Body of pancreas (tissue), 4 donors: Measurements from ENCODE around the gene TESPA1. TPM values are rescaled to one million over a fixed set of nuclear protein-coding genes. Genes with fewer than 3 reads are reported as not detected.

Experiments used
- ATAC-seq: fragments of 150-250 bp; one replicate; pipeline ENCODE4 v1.9.1; 2016
- DNase-seq, 4 donors: peaks; one replicate each; pipeline ENCODE4 v3.0.0-alpha.2; 2019
- H3K27ac ChIP-seq, 4 donors: fragments of 200-600 bp; sonication (generic); 1 replicate in 3 of 4; 2 replicates in 1 of 4; pipeline versions ENCODE4 v1.5.1 to v1.6.1; 2016 to 2019; ENCODE audit warnings: mild to moderate bottlenecking in 1 of 4, mixed read lengths in 1 of 4, moderate library complexity in 1 of 4
- H3K27me3 ChIP-seq, 2 donors: fragments of 200-600 bp; sonication (generic); one replicate each; pipeline ENCODE4 v1.6.0; 2016; ENCODE audit warnings: mild to moderate bottlenecking in 1 of 2
- H3K36me3 ChIP-seq, 2 donors: fragments of 200-600 bp; sonication (generic); replicated peaks in 1 of 2; 2 replicates each; pipeline ENCODE4 v1.5.1; 2016; ENCODE audit warnings: low read depth in 2 of 2; ENCODE audit not compliant: insufficient read depth in 1 of 2
- H3K4me1 ChIP-seq: fragments of 200-600 bp; sonication (generic); one replicate; pipeline ENCODE4 v1.6.0; 2016
- H3K4me3 ChIP-seq, 2 donors: fragments of 200-600 bp; sonication (generic); 1 replicate in 1 of 2; 2 replicates in 1 of 2; pipeline ENCODE4 v1.5.1; 2016 to 2019
- H3K9me3 ChIP-seq, 3 donors: fragments of 200-600 bp; sonication (generic); 1 replicate in 2 of 3; 2 replicates in 1 of 3; pipeline ENCODE4 v1.5.1; 2016
- CTCF ChIP-seq, 7 experiments: fragments of 450-650 bp in 4 of 7; fragments of 200-600 bp in 3 of 7; sonication (generic) in 3 of 7; IDR thresholded peaks; one replicate each; pipeline ENCODE4 v1.5.1; 2016 to 2019; ENCODE audit warnings: antibody characterized with exemption in 7 of 7
- POLR2A ChIP-seq, 3 donors: fragments of 450-650 bp; IDR thresholded peaks; one replicate each; pipeline ENCODE4 v1.6.1; 2016; ENCODE audit warnings: antibody characterized with exemption in 3 of 3, mild to moderate bottlenecking in 2 of 3
- WGBS, 2 donors: methylation state at CpG; one replicate each; pipeline ENCODE4 v1.1.5; 2017; 5-methylcytosine and 5-hydroxymethylcytosine counted together
- intact Hi-C: fragments of 100-400 bp; cut with DNase I; formaldehyde crosslinking; loops from one replicate; pipeline ENCODE4 v1.15.1; 2023
- total RNA-seq, 2 donors: library from RNA; depleted of rRNA; stranded (reverse); fragments of >200 nt; gene quantifications; one replicate each; pipeline ENCODE4 v1.1.0, GENCODE V29; 2016

TESPA1 gene
- total RNA-seq, 2 donors from 2014 or later: not detected

- H3K9me3 ChIP-seq: no peaks in the 10 kb centered on the region
These were observed 7.4 kb upstream of the TESPA1 start for GRCh38 chr12:54991991-54992375.

GRCh38 chr12:54991161-54991990 lies 6.8 kb upstream of the TESPA1 start:
- Histone ChIP-seq H3K36me3 (no peaks in the 10 kb centered on the region), H3K9me3 (no peaks in the 10 kb centered on the region), H3K4me3 (no peak overlapping the region), H3K4me1 (no peaks in the 10 kb centered on the region), H3K27ac (no peak overlapping the region), H3K27me3 (no peaks in the 10 kb centered on the region)
- ATAC-seq: no peak
- DNase-seq: no peak
- whole genome bisulfite sequencing, 2 donors: 73 to 81% methylated on average over 9 of the region's 9 CpGs
- no peak for TF ChIP-seq POLR2A (IDR thresholded peaks at IDR 0.05)
- TF ChIP-seq CTCF (IDR thresholded peaks at IDR 0.05): no peak
- intact Hi-C loops: no loop called here

More at GRCh38 chr12:54991991-54992375, 7.4 kb upstream of the TESPA1 start:
- no peak overlapping the region for H3K27ac ChIP-seq
- WGBS, 2 donors: 41 to 54% methylated on average over 5 of the region's 5 CpGs
- no peaks in the 10 kb centered on the region for H3K36me3 ChIP-seq
- no peaks in the 10 kb centered on the region for H3K4me1 ChIP-seq
- no peaks in the 10 kb centered on the region for H3K27me3 ChIP-seq
- DNase-seq (no peak), ATAC-seq (no peak)
- intact Hi-C loops: no loop called here
- TF ChIP-seq CTCF (IDR thresholded peaks at IDR 0.05): no peak
- TF ChIP-seq POLR2A (IDR thresholded peaks at IDR 0.05): no peak
- H3K4me3 ChIP-seq: no peak overlapping the region

- intact Hi-C loops: no loop called here
- DNase-seq (no peak), ATAC-seq (no peak)
- no peaks in the 10 kb centered on the region for H3K9me3 ChIP-seq
- no peak overlapping the region for H3K27ac ChIP-seq
- 24 to 34% methylated on average over 1 of the region's 1 CpG for WGBS, 2 donors
- H3K27me3 ChIP-seq: no peaks in the 10 kb centered on the region
- no peak overlapping the region for H3K4me3 ChIP-seq
- no peak for TF ChIP-seq CTCF (IDR thresholded peaks at IDR 0.05)
- TF ChIP-seq POLR2A (IDR thresholded peaks at IDR 0.05): no peak
- H3K4me1 ChIP-seq: no peaks in the 10 kb centered on the region
- H3K36me3 ChIP-seq: no peaks in the 10 kb centered on the region
These were observed 5.3 kb upstream of the TESPA1 start for GRCh38 chr12:54989829-54990228.

- Histone ChIP-seq H3K9me3 (no peaks in the 10 kb centered on the region), H3K4me3 (no peak overlapping the region), H3K36me3 (no peaks in the 10 kb centered on the region), H3K27me3 (no peaks in the 10 kb centered on the region), H3K27ac (no peak overlapping the region), H3K4me1 (no peaks in the 10 kb centered on the region)
- DNase-seq: peak; percentile 45 to 74 (median 65)
- intact Hi-C loops: no loop called here
- peak; percentile 38 for ATAC-seq
- 6 to 11% methylated on average over 1 of the region's 1 CpG for WGBS, 2 donors
- TF ChIP-seq CTCF (IDR thresholded peaks at IDR 0.05): no peak
- TF ChIP-seq POLR2A (IDR thresholded peaks at IDR 0.05): no peak
These were observed 4.0 kb upstream of the TESPA1 start for GRCh38 chr12:54988402-54989054.
